ENCODE data around the gene NALCN.

The NALCN gene

GRCh38 chr13:101424381-101425155 lies 8.3 kb upstream of the NALCN start:
- no peak overlapping the region for H3K4me3 ChIP-seq (IDR thresholded peaks at IDR 0.05; ENCODE audit: insufficient read depth, low read depth, low read length)

GRCh38 chr13:101423872-101424271 lies 7.6 kb upstream of the NALCN start:
- no peaks in the 10 kb centered on the region for H3K79me2 ChIP-seq (ENCODE audit: insufficient read depth, low read depth)
- no peak overlapping the region for H3K4me3 ChIP-seq (IDR thresholded peaks at IDR 0.05; ENCODE audit: insufficient read depth, low read depth, low read length)
- H3K27me3 ChIP-seq (ENCODE audit: insufficient read depth, low read depth): no peaks in the 10 kb centered on the region
- no peak for TF ChIP-seq CTCF (conservative IDR thresholded peaks at IDR 0.05; ENCODE audit: low read depth, low read length)
- no peak overlapping the region for H3K9ac ChIP-seq
- no peaks in the 10 kb centered on the region for H3K4me1 ChIP-seq (ENCODE audit: low read depth, poor library complexity, severe bottlenecking)
- no peak overlapping the region for H3K4me2 ChIP-seq
- H2AFZ ChIP-seq (ENCODE audit: low read depth): no peak overlapping the region
- H4K20me1 ChIP-seq (ENCODE audit: insufficient read depth): no peaks in the 10 kb centered on the region
- H3K36me3 ChIP-seq (ENCODE audit: insufficient read depth): no peaks in the 10 kb centered on the region
- no peak overlapping the region for H3K27ac ChIP-seq

More at GRCh38 chr13:101424381-101425155, 8.3 kb upstream of the NALCN start:
- no peak for TF ChIP-seq CTCF (conservative IDR thresholded peaks at IDR 0.05; ENCODE audit: low read depth, low read length)
- no peak overlapping the region for H3K27ac ChIP-seq
- H3K27me3 ChIP-seq (ENCODE audit: insufficient read depth, low read depth): no peaks in the 10 kb centered on the region
- H3K79me2 ChIP-seq (ENCODE audit: insufficient read depth, low read depth): no peaks in the 10 kb centered on the region
- H3K4me1 ChIP-seq (ENCODE audit: low read depth, poor library complexity, severe bottlenecking): no peaks in the 10 kb centered on the region
- no peaks in the 10 kb centered on the region for H3K36me3 ChIP-seq (ENCODE audit: insufficient read depth)
- no peaks in the 10 kb centered on the region for H4K20me1 ChIP-seq (ENCODE audit: insufficient read depth)
- H2AFZ ChIP-seq (ENCODE audit: low read depth): no peak overlapping the region
- H3K4me2 ChIP-seq: no peak overlapping the region
- H3K9ac ChIP-seq: no peak overlapping the region

- no peak overlapping the region for H3K4me3 ChIP-seq (IDR thresholded peaks at IDR 0.05; ENCODE audit: insufficient read depth, low read depth, low read length)
- H3K27ac ChIP-seq: no peak overlapping the region
- no peak overlapping the region for H2AFZ ChIP-seq (ENCODE audit: low read depth)
- H3K79me2 ChIP-seq (ENCODE audit: insufficient read depth, low read depth): no peaks in the 10 kb centered on the region
- no peaks in the 10 kb centered on the region for H3K27me3 ChIP-seq (ENCODE audit: insufficient read depth, low read depth)
- no peak overlapping the region for H3K9ac ChIP-seq
- no peaks in the 10 kb centered on the region for H3K36me3 ChIP-seq (ENCODE audit: insufficient read depth)
- H3K4me2 ChIP-seq: no peak overlapping the region
- no peaks in the 10 kb centered on the region for H4K20me1 ChIP-seq (ENCODE audit: insufficient read depth)
- no peak for TF ChIP-seq CTCF (conservative IDR thresholded peaks at IDR 0.05; ENCODE audit: low read depth, low read length)
- H3K4me1 ChIP-seq (ENCODE audit: low read depth, poor library complexity, severe bottlenecking): no peaks in the 10 kb centered on the region
Observed at GRCh38 chr13:101417501-101417900, 1.2 kb upstream of the NALCN start.

- no peaks in the 10 kb centered on the region for H3K27me3 ChIP-seq (ENCODE audit: insufficient read depth, low read depth)
- no peaks in the 10 kb centered on the region for H3K79me2 ChIP-seq (ENCODE audit: insufficient read depth, low read depth)
- no peaks in the 10 kb centered on the region for H4K20me1 ChIP-seq (ENCODE audit: insufficient read depth)
- H3K4me2 ChIP-seq: no peak overlapping the region
- TF ChIP-seq CTCF (conservative IDR thresholded peaks at IDR 0.05; ENCODE audit: low read depth, low read length): no peak
- no peaks in the 10 kb centered on the region for H3K4me1 ChIP-seq (ENCODE audit: low read depth, poor library complexity, severe bottlenecking)
- H3K9ac ChIP-seq: no peak overlapping the region
- H3K4me3 ChIP-seq (IDR thresholded peaks at IDR 0.05; ENCODE audit: insufficient read depth, low read depth, low read length): no peak overlapping the region
- H2AFZ ChIP-seq (ENCODE audit: low read depth): no peak overlapping the region
- H3K36me3 ChIP-seq (ENCODE audit: insufficient read depth): no peaks in the 10 kb centered on the region
- H3K27ac ChIP-seq: no peak overlapping the region
Observed at GRCh38 chr13:101417043-101417406, 717 bp upstream of the NALCN start.

Measured in KMS-11 (cell line).